Calu3 (cell line): ENCODE data around the gene CLTA. TPM values are rescaled to one million over a fixed set of nuclear protein-coding genes. Genes with fewer than 3 reads are reported as not detected.

ENCODE experiments used
- BruUV-seq: library from RNA; stranded (reverse); fragments of 400-500 nt; replicated peaks from 2 replicates; lab custom pipeline; 2021; lab: Mats Ljungman, UMichigan
- CTCF ChIA-PET: fragments of 300-600 bp; sonication (Branson Sonifier 250); formaldehyde crosslinking; loops from one replicate; lab custom pipeline; 2022; ENCODE audit warnings: antibody characterized with exemption; lab: Charles Lee
- DNase-seq: peaks from one replicate; pipeline ENCODE4 v3.0.0; 2022
- H3K27ac Mint-ChIP-seq: one replicate; pipeline ENCODE4 v1.8.0; 2022; ENCODE audit warnings: mixed read lengths; ENCODE audit not compliant: unreplicated experiment
- H3K27me3 Mint-ChIP-seq: one replicate; pipeline ENCODE4 v1.8.0; 2022; ENCODE audit warnings: mixed read lengths; ENCODE audit not compliant: unreplicated experiment
- H3K36me3 Mint-ChIP-seq: one replicate; pipeline ENCODE4 v1.8.0; 2022; ENCODE audit warnings: mild to moderate bottlenecking, moderate library complexity, mixed read lengths; ENCODE audit not compliant: insufficient read depth, unreplicated experiment
- H3K4me1 Mint-ChIP-seq: one replicate; pipeline ENCODE4 v1.8.0; 2022; ENCODE audit warnings: mild to moderate bottlenecking, low read depth, mixed read lengths; ENCODE audit not compliant: unreplicated experiment
- H3K4me3 Mint-ChIP-seq: one replicate; pipeline ENCODE4 v1.8.0; 2022; ENCODE audit warnings: mild to moderate bottlenecking, low read depth, moderate library complexity, mixed read lengths; ENCODE audit not compliant: unreplicated experiment
- H3K9me3 Mint-ChIP-seq: one replicate; pipeline ENCODE4 v1.8.0; 2022; ENCODE audit warnings: low read depth, mixed read lengths; ENCODE audit not compliant: unreplicated experiment
- intact Hi-C: fragments of 100-400 bp; cut with micrococcal nuclease; formaldehyde crosslinking; loops from one replicate; pipeline ENCODE4 v1.10.0; 2022; ENCODE audit not compliant: unreplicated experiment
- total RNA-seq: library from RNA; stranded (reverse); gene quantifications from 2 replicates; pipeline ENCODE4 v1.2.3, GENCODE V29; 2022
- TF ChIP-seq, protein P1 (sequence below): fragments of 200-600 bp; IDR thresholded peaks from one replicate; pipeline ENCODE4 v1.8.0; 2022; ENCODE audit warnings: antibody characterized with exemption; ENCODE audit not compliant: unreplicated experiment

The CLTA gene
- total RNA-seq, 1 experiment from 2014 or later = 85.5 TPM

DNA sequence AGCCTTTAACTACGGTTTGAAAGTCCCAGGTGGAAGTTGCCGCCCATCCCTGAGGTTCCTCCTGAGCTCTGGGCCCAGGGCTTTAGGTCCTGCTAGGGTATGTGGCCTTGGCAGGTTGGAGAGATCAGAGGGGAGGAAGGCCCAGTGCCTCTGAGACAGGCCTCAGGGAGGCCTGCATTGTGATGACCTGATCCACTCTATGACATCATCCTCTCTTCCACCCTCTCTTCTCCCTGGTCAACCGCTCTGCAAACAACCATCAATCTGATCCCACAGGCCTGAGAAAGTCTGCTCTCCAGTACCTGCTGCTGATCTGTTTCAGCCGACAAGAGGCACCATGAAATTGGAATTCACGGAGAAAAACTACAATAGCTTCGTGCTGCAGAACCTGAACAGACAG is 21.6 kb upstream of the CLTA start, which contains the start of gene CCIN:
CCIN (plus strand) TSS at position 223 of the 400 bp plus-strand sequence; CDS start at position 338, 115 bp downstream.
- CTCF ChIA-PET = no interaction called here
- Mint-ChIP-seq H3K9me3 (no peaks in the 10 kb centered on the region), H3K27ac (no peak within 1 kb of the TSS), H3K27me3 (no peaks in the 10 kb centered on the region), H3K4me3 (no peak within 1 kb of the TSS), H3K4me1 (no peaks in the 10 kb centered on the region), H3K36me3 (no peaks in the 10 kb centered on the region)
- TF ChIP-seq, protein P1, sequence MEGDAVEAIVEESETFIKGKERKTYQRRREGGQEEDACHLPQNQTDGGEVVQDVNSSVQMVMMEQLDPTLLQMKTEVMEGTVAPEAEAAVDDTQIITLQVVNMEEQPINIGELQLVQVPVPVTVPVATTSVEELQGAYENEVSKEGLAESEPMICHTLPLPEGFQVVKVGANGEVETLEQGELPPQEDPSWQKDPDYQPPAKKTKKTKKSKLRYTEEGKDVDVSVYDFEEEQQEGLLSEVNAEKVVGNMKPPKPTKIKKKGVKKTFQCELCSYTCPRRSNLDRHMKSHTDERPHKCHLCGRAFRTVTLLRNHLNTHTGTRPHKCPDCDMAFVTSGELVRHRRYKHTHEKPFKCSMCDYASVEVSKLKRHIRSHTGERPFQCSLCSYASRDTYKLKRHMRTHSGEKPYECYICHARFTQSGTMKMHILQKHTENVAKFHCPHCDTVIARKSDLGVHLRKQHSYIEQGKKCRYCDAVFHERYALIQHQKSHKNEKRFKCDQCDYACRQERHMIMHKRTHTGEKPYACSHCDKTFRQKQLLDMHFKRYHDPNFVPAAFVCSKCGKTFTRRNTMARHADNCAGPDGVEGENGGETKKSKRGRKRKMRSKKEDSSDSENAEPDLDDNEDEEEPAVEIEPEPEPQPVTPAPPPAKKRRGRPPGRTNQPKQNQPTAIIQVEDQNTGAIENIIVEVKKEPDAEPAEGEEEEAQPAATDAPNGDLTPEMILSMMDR = no peak
- BruUV-seq = no TSS peak
- intact Hi-C loops = no loop called here
- DNase-seq = no peak

DNA sequence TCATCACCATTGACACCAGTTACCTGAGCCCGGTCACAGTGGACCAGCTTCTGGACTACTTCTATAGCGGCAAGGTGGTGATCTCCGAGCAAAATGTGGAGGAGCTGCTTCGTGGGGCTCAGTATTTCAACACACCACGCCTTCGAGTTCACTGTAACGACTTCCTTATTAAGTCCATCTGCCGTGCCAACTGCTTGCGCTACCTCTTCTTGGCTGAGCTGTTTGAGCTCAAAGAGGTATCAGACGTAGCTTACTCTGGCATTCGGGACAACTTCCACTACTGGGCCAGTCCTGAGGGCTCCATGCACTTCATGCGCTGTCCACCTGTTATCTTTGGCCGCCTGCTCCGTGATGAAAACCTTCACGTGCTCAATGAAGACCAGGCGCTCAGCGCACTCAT is 21.0 kb upstream of the CLTA start:
- no peak overlapping the region for H3K4me3 Mint-ChIP-seq
- no peak for DNase-seq
- no peaks in the 10 kb centered on the region for H3K4me1 Mint-ChIP-seq
- intact Hi-C loops = no loop called here
- H3K27me3 Mint-ChIP-seq = no peaks in the 10 kb centered on the region
- H3K27ac Mint-ChIP-seq = no peak overlapping the region
- CTCF ChIA-PET = no interaction called here
- H3K36me3 Mint-ChIP-seq = no peaks in the 10 kb centered on the region
- H3K9me3 Mint-ChIP-seq = no peaks in the 10 kb centered on the region
- TF ChIP-seq, protein P1 = no peak
- BruUV-seq = no TSS peak

DNA sequence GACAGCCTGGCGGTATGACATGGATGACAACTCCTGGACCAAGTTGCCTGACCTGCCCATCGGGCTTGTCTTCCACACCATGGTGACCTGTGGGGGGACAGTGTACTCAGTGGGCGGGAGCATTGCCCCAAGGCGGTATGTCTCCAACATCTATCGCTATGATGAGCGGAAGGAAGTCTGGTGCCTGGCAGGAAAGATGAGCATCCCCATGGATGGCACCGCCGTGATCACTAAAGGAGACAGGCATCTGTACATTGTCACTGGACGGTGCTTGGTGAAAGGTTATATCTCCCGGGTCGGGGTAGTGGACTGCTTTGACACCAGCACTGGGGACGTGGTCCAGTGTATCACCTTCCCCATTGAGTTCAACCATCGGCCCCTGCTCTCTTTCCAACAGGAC is 20.2 kb upstream of the CLTA start:
- H3K9me3 Mint-ChIP-seq = no peaks in the 10 kb centered on the region
- CTCF ChIA-PET = no interaction called here
- no TSS peak for BruUV-seq
- H3K36me3 Mint-ChIP-seq = no peaks in the 10 kb centered on the region
- no peak for DNase-seq
- TF ChIP-seq, protein P1 = no peak
- no peak overlapping the region for H3K27ac Mint-ChIP-seq
- no peaks in the 10 kb centered on the region for H3K27me3 Mint-ChIP-seq
- H3K4me3 Mint-ChIP-seq = no peak overlapping the region
- H3K4me1 Mint-ChIP-seq = no peaks in the 10 kb centered on the region
- intact Hi-C loops = no loop called here

DNA sequence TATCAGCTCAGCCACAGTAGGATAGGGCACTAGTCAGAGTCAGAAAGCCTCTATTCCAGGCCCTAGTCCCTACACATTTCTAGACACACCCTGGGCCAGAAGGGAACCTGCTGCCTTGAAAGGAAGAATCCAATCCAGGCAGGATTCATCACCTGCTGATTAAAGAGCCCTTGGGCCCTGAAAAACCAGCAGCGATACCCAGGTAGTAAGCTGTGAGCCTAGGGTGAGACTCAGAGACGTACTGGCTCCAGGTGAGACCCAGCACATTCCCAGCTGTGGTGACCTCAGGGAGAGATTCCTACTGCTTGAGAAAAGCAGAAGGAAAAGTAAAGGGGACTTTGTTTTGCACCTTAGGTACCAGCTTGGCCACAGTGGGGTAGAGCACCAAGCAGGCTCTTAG is 16.9 kb upstream of the CLTA start:
- no peak overlapping the region for H3K27ac Mint-ChIP-seq
- H3K4me3 Mint-ChIP-seq = no peak overlapping the region
- CTCF ChIA-PET = no interaction called here
- intact Hi-C loops = no loop called here
- H3K9me3 Mint-ChIP-seq = no peaks in the 10 kb centered on the region
- H3K27me3 Mint-ChIP-seq = no peaks in the 10 kb centered on the region
- H3K4me1 Mint-ChIP-seq = no peaks in the 10 kb centered on the region
- no TSS peak for BruUV-seq
- DNase-seq = no peak
- TF ChIP-seq, protein P1 = no peak
- no peaks in the 10 kb centered on the region for H3K36me3 Mint-ChIP-seq
